SK-N-SH treated with all-trans-retinoic acid at 6 μM for 48 hours (cell line): ENCODE results near the gene PSTPIP2.

Experiments used
- ARNTL ChIP-seq: fragments of 450-650 bp; formaldehyde crosslinking; IDR thresholded peaks from 2 replicates; pipeline ENCODE4 v1.5.0; 2020; ENCODE audit warnings: low read depth, mild to moderate bottlenecking, moderate library complexity, borderline replicate concordance
- RARB ChIP-seq: fragments of 250-450 bp; sonication (Bioruptor Pico); IDR thresholded peaks from 2 replicates; pipeline ENCODE4 v1.8.0; 2021; ENCODE audit warnings: mild to moderate bottlenecking, moderate library complexity

- no peak for TF ChIP-seq RARB
- TF ChIP-seq ARNTL (CRISPR knock-in tag), result no peak
Observed at GRCh38 chr18:46007165-46007564, 64.9 kb downstream of the PSTPIP2 start.
